GM12874 (cell line): Measurements from ENCODE around the gene OR12D1.

Experiments
- CTCF ChIP-seq: IDR thresholded peaks from 2 replicates; pipeline ENCODE4 v1.5.1; 2011; ENCODE audit warnings: low read depth, mild to moderate bottlenecking, control low read depth, low read length, moderate library complexity; ENCODE audit not compliant: insufficient read depth

Gene OR12D1

GRCh38 chr6:29414588-29414987, at the start of gene OR12D1:
TSS of gene OR12D1 (plus strand) at chr6:29414928.
- TF ChIP-seq CTCF, result no peak

GRCh38 chr6:29368765-29369164, 46.0 kb upstream of the OR12D1 start, which contains the start of gene OR5V1:
TSS of gene OR5V1 (minus strand) at chr6:29368865. CDS start at chr6:29356195, 12,670 bp downstream.
- TF ChIP-seq CTCF, result no peak

- TF ChIP-seq CTCF, result no peak
Observed at GRCh38 chr6:29375191-29375590, 39.5 kb upstream of the OR12D1 start, which contains the start of gene OR12D3. TSS of gene OR12D3 (minus strand) at chr6:29375291. CDS start at chr6:29375287, 4 bp downstream.

GRCh38 chr6:29376003-29376402, 38.7 kb upstream of the OR12D1 start:
- TF ChIP-seq CTCF, result no peak

GRCh38 chr6:29388533-29388932, 26.2 kb upstream of the OR12D1 start:
- TF ChIP-seq CTCF, result no peak

- TF ChIP-seq CTCF, result no peak
Observed at GRCh38 chr6:29395331-29395730, 19.4 kb upstream of the OR12D1 start, which contains the start of gene OR12D2. TSS of gene OR12D2 (plus strand) at chr6:29395631. CDS start at chr6:29396700, 1,069 bp downstream.

GRCh38 chr6:29399525-29399924, 15.2 kb upstream of the OR12D1 start:
- TF ChIP-seq CTCF, result no peak
